Peyer's patch (tissue), 4 donors: ENCODE results near the gene BMF. TPM values are rescaled to one million over a fixed set of nuclear protein-coding genes. Genes with fewer than 3 reads are reported as not detected.

Experiments used
- DNase-seq, 3 donors: peaks; one replicate each; pipeline ENCODE4 v3.0.0-alpha.2; 2017 to 2019
- H3K27ac ChIP-seq, 4 donors: fragments of 200-600 bp; sonication (generic); one replicate each; pipeline ENCODE4 v1.5.1; 2016 to 2019
- H3K27me3 ChIP-seq, 2 donors: fragments of 200-600 bp; sonication (generic); one replicate each; pipeline ENCODE4 v1.5.1; 2019
- H3K36me3 ChIP-seq, 3 donors: fragments of 200-600 bp; sonication (generic); one replicate each; pipeline ENCODE4 v1.5.1; 2016 to 2019
- H3K4me1 ChIP-seq, 4 donors: fragments of 200-600 bp; sonication (generic); one replicate each; pipeline ENCODE4 v1.5.1; 2016 to 2019
- H3K4me3 ChIP-seq, 4 donors: fragments of 200-600 bp; sonication (generic); 1 replicate in 3 of 4; 2 replicates in 1 of 4; pipeline ENCODE4 v1.5.1; 2016 to 2019; ENCODE audit warnings: mild to moderate bottlenecking in 1 of 4
- H3K9me3 ChIP-seq, 4 donors: fragments of 200-600 bp; sonication (generic); one replicate each; pipeline ENCODE4 v1.5.1; 2016 to 2019; ENCODE audit warnings: mild to moderate bottlenecking in 1 of 4
- CTCF ChIP-seq, 6 experiments: fragments of 450-650 bp in 4 of 6; fragments of 200-600 bp in 2 of 6; sonication (generic) in 1 of 6; IDR thresholded peaks; one replicate each; pipeline ENCODE4 v1.5.1; 2017 to 2019; ENCODE audit warnings: antibody characterized with exemption in 6 of 6, mild to moderate bottlenecking in 3 of 6, moderate library complexity in 1 of 6
- POLR2A ChIP-seq, 2 donors: fragments of 450-650 bp; IDR thresholded peaks; one replicate each; pipeline ENCODE4 v1.5.1; 2017; ENCODE audit warnings: antibody characterized with exemption in 2 of 2, mild to moderate bottlenecking in 2 of 2, moderate library complexity in 2 of 2
- total RNA-seq, 4 donors: library from RNA; depleted of rRNA; stranded (reverse); fragments of >200 nt; gene quantifications; one replicate each; pipeline ENCODE4 v1.1.0, GENCODE V29; 2016

Gene BMF
- total RNA-seq, 4 donors from 2014 or later: 13.5 to 98.2 (median 26.1) TPM

GRCh38 chr15:40092979-40093869 lies 15.5 kb downstream of the BMF start:
- Histone ChIP-seq H3K4me1 (peaks cover 9 to 88% (median 45%) of the 10 kb centered on the region in 4 donors), H3K27ac (peak overlapping the region; percentile 71 to 94 (median 84)), H3K4me3 (peak overlapping the region in 1 of 4 donors; percentile 13), H3K9me3 (no peaks in the 10 kb centered on the region), H3K36me3 (peaks cover 0 to 12% (median 0%) of the 10 kb centered on the region in 3 donors), H3K27me3 (no peaks in the 10 kb centered on the region)
- peak; percentile 50 to 72 (median 61) for DNase-seq
- TF ChIP-seq POLR2A (IDR thresholded peaks at IDR 0.05): no peak

- H3K4me1 ChIP-seq: peaks cover 1 to 81% (median 37%) of the 10 kb centered on the region in 4 donors
- H3K27me3 ChIP-seq: no peaks in the 10 kb centered on the region
- peak overlapping the region; percentile 71 to 94 (median 84) for H3K27ac ChIP-seq
- peak in 2 of 3 donors; percentile 79 to 82 for DNase-seq
- H3K9me3 ChIP-seq: no peaks in the 10 kb centered on the region
- H3K36me3 ChIP-seq: peaks cover 0 to 12% (median 0%) of the 10 kb centered on the region in 3 donors
- no peak overlapping the region for H3K4me3 ChIP-seq
- TF ChIP-seq POLR2A (IDR thresholded peaks at IDR 0.05) (no peak), CTCF (IDR thresholded peaks at IDR 0.05) (no peak)
These were observed 16.3 kb downstream of the BMF start for GRCh38 chr15:40092256-40092978.

GRCh38 chr15:40091861-40092255 lies 16.8 kb downstream of the BMF start:
- peak overlapping the region in 3 of 4 donors; percentile 71 to 94 (median 75) for H3K27ac ChIP-seq
- no peak for DNase-seq
- H3K36me3 ChIP-seq: peaks cover 0 to 12% (median 0%) of the 10 kb centered on the region in 3 donors
- no peaks in the 10 kb centered on the region for H3K27me3 ChIP-seq
- peaks cover 0 to 76% (median 31%) of the 10 kb centered on the region in 4 donors for H3K4me1 ChIP-seq
- H3K9me3 ChIP-seq: no peaks in the 10 kb centered on the region
- H3K4me3 ChIP-seq: no peak overlapping the region
- no peak for TF ChIP-seq CTCF (IDR thresholded peaks at IDR 0.05)
- TF ChIP-seq POLR2A (IDR thresholded peaks at IDR 0.05): no peak

GRCh38 chr15:40090774-40091455 lies 17.8 kb downstream of the BMF start:
- Histone ChIP-seq H3K4me1 (peaks cover 0 to 68% (median 28%) of the 10 kb centered on the region in 4 donors), H3K27me3 (no peaks in the 10 kb centered on the region), H3K36me3 (peaks cover 0 to 12% (median 0%) of the 10 kb centered on the region in 3 donors), H3K9me3 (no peaks in the 10 kb centered on the region), H3K27ac (peak overlapping the region in 1 of 4 donors; percentile 94), H3K4me3 (no peak overlapping the region)
- no peak for TF ChIP-seq CTCF (IDR thresholded peaks at IDR 0.05)
- no peak for TF ChIP-seq POLR2A (IDR thresholded peaks at IDR 0.05)
- DNase-seq: no peak

GRCh38 chr15:40088929-40089755 lies 19.5 kb downstream of the BMF start:
- H3K4me3 ChIP-seq: no peak overlapping the region
- no peaks in the 10 kb centered on the region for H3K27me3 ChIP-seq
- peaks cover 0 to 50% (median 20%) of the 10 kb centered on the region in 4 donors for H3K4me1 ChIP-seq
- peaks cover 0 to 12% (median 0%) of the 10 kb centered on the region in 3 donors for H3K36me3 ChIP-seq
- H3K9me3 ChIP-seq: no peaks in the 10 kb centered on the region
- no peak for TF ChIP-seq POLR2A (IDR thresholded peaks at IDR 0.05)
- peak overlapping the region in 2 of 4 donors; percentile 23 to 57 for H3K27ac ChIP-seq
- no peak for DNase-seq
